ENCODE data around the gene QRICH1.

The QRICH1 gene

GRCh38 chr3:49132073-49132436 is 38.2 kb upstream of the QRICH1 start:
- DNase-seq (ENCODE audit: low read depth) = no peak
- peak overlapping the region; percentile 84 for H3K4me3 ChIP-seq (ENCODE audit: low read depth, low read length)
- no peak for TF ChIP-seq CTCF (IDR thresholded peaks at IDR 0.05; ENCODE audit: control insufficient read depth, extremely low read depth, insufficient read depth)

- TF ChIP-seq CTCF (IDR thresholded peaks at IDR 0.05; ENCODE audit: control insufficient read depth, extremely low read depth, insufficient read depth) = no peak
- DNase-seq (ENCODE audit: low read depth) = no peak
- H3K4me3 ChIP-seq (ENCODE audit: low read depth, low read length) = peak overlapping the region; percentile 84
Observed at GRCh38 chr3:49131576-49131975, 37.7 kb upstream of the QRICH1 start.

GRCh38 chr3:49131040-49131439 is 37.2 kb upstream of the QRICH1 start:
- DNase-seq (ENCODE audit: low read depth) = no peak
- no peak for TF ChIP-seq CTCF (IDR thresholded peaks at IDR 0.05; ENCODE audit: control insufficient read depth, extremely low read depth, insufficient read depth)
- no peak overlapping the region for H3K4me3 ChIP-seq (ENCODE audit: low read depth, low read length)

GRCh38 chr3:49124991-49125670 is 31.3 kb upstream of the QRICH1 start:
- H3K4me3 ChIP-seq (ENCODE audit: low read depth, low read length) = no peak overlapping the region
- DNase-seq (ENCODE audit: low read depth) = no peak
- TF ChIP-seq CTCF (IDR thresholded peaks at IDR 0.05; ENCODE audit: control insufficient read depth, extremely low read depth, insufficient read depth) = 0 out of 2 replicates have a peak, but pooled peaks have one; percentile 21

- no peak for DNase-seq (ENCODE audit: low read depth)
- no peak for TF ChIP-seq CTCF (IDR thresholded peaks at IDR 0.05; ENCODE audit: control insufficient read depth, extremely low read depth, insufficient read depth)
Observed at GRCh38 chr3:49124203-49124602, 30.3 kb upstream of the QRICH1 start.

GRCh38 chr3:49123687-49124086 is 29.8 kb upstream of the QRICH1 start:
- no peak overlapping the region for H3K4me3 ChIP-seq (ENCODE audit: low read depth, low read length)
- no peak for TF ChIP-seq CTCF (IDR thresholded peaks at IDR 0.05; ENCODE audit: control insufficient read depth, extremely low read depth, insufficient read depth)
- no peak for DNase-seq (ENCODE audit: low read depth)

More at GRCh38 chr3:49124203-49124602, 30.3 kb upstream of the QRICH1 start:
- no peak overlapping the region for H3K4me3 ChIP-seq (ENCODE audit: low read depth, low read length)

All from LNCaP clone FGC (cell line).